Measurements from ENCODE around the gene PCDH15. TPM values are rescaled to one million over a fixed set of nuclear protein-coding genes. Genes with fewer than 3 reads are reported as not detected.

Gene PCDH15
- total RNA-seq, 1 experiment from 2014 or later = not detected

DNA sequence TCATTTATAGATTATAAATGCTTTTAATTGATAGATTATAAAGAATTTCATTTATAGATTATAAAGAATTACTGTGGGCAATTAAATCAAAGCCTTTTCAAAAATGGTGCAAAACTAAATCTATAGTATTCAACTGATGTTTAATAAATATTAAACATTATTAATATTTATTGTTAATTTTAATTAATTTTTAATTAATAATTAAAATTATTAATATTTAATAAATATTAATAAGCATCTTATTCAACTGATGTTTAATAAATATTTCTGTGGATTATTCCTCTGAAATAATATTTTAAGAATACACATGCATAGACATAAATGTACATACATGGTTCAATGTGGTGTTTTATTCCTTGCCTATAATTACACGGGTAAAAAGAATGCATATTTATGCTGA, 346.8 kb downstream of the PCDH15 start:
- POLR2A ChIA-PET (ENCODE audit: low non-redundant PET) = no interaction called here
- Histone ChIP-seq H3K27ac (ENCODE audit: low read depth, low read length, poor library complexity, severe bottlenecking) (no peak overlapping the region), H3K27me3 (replicated peaks; ENCODE audit: insufficient read depth, low read depth, low read length, poor library complexity) (no peaks in the 10 kb centered on the region), H3K4me3 (ENCODE audit: low read depth, low read length, poor library complexity, severe bottlenecking) (no peak overlapping the region), H3K4me1 (ENCODE audit: insufficient read depth, low read length, poor library complexity, severe bottlenecking) (no peaks in the 10 kb centered on the region), H3K9me3 (ENCODE audit: low read depth, low read length, poor library complexity, severe bottlenecking) (peaks cover 12% of the 10 kb centered on the region), H3K36me3 (ENCODE audit: insufficient read depth, low read length, poor library complexity, severe bottlenecking) (no peaks in the 10 kb centered on the region)
- DNase-seq (ENCODE audit: low spot score) = no peak
- TF ChIP-seq, protein P1, sequence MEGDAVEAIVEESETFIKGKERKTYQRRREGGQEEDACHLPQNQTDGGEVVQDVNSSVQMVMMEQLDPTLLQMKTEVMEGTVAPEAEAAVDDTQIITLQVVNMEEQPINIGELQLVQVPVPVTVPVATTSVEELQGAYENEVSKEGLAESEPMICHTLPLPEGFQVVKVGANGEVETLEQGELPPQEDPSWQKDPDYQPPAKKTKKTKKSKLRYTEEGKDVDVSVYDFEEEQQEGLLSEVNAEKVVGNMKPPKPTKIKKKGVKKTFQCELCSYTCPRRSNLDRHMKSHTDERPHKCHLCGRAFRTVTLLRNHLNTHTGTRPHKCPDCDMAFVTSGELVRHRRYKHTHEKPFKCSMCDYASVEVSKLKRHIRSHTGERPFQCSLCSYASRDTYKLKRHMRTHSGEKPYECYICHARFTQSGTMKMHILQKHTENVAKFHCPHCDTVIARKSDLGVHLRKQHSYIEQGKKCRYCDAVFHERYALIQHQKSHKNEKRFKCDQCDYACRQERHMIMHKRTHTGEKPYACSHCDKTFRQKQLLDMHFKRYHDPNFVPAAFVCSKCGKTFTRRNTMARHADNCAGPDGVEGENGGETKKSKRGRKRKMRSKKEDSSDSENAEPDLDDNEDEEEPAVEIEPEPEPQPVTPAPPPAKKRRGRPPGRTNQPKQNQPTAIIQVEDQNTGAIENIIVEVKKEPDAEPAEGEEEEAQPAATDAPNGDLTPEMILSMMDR (conservative IDR thresholded peaks at IDR 0.05; ENCODE audit: low read depth, low read length) = no peak
- no peak for TF ChIP-seq EZH2 (IDR thresholded peaks at IDR 0.05; ENCODE audit: borderline replicate concordance, low read depth, low read length, poor library complexity, severe bottlenecking)
- intact Hi-C loops (cut with micrococcal nuclease; ENCODE audit: unreplicated experiment) = no loop called here
- CTCF ChIA-PET = no interaction called here
- no TSS peak for BruUV-seq (replicated peaks)

DNA sequence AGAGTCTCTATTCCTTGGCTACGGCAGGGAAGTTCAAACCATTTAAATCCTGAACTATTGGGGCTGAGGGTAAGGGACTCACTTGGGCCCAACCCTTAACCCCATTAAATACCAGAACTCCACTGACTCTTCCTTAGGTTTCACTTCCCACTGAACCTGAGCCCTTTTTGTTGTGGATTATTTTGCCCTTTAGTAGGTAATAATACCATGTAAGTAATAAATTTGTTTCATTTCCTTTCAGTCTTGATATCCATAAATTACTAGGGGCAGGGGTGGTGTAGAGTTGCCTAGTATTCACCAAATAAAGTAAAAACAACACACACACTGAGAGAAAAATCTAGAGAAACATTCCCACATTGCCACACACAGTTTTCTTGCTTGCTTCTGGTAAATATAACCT, 352.0 kb downstream of the PCDH15 start:
- no TSS peak for BruUV-seq (replicated peaks)
- Histone ChIP-seq H3K27ac (ENCODE audit: low read depth, low read length, poor library complexity, severe bottlenecking) (no peak overlapping the region), H3K9me3 (ENCODE audit: low read depth, low read length, poor library complexity, severe bottlenecking) (peaks cover 4% of the 10 kb centered on the region), H3K36me3 (ENCODE audit: insufficient read depth, low read length, poor library complexity, severe bottlenecking) (no peaks in the 10 kb centered on the region), H3K4me3 (ENCODE audit: low read depth, low read length, poor library complexity, severe bottlenecking) (no peak overlapping the region), H3K4me1 (ENCODE audit: insufficient read depth, low read length, poor library complexity, severe bottlenecking) (no peaks in the 10 kb centered on the region), H3K27me3 (replicated peaks; ENCODE audit: insufficient read depth, low read depth, low read length, poor library complexity) (no peaks in the 10 kb centered on the region)
- CTCF ChIA-PET = no interaction called here
- TF ChIP-seq, protein P1 (conservative IDR thresholded peaks at IDR 0.05; ENCODE audit: low read depth, low read length) = no peak
- TF ChIP-seq EZH2 (IDR thresholded peaks at IDR 0.05; ENCODE audit: borderline replicate concordance, low read depth, low read length, poor library complexity, severe bottlenecking) = no peak
- no peak for DNase-seq (ENCODE audit: low spot score)
- intact Hi-C loops (cut with micrococcal nuclease; ENCODE audit: unreplicated experiment) = no loop called here
- POLR2A ChIA-PET (ENCODE audit: low non-redundant PET) = no interaction called here

DNA sequence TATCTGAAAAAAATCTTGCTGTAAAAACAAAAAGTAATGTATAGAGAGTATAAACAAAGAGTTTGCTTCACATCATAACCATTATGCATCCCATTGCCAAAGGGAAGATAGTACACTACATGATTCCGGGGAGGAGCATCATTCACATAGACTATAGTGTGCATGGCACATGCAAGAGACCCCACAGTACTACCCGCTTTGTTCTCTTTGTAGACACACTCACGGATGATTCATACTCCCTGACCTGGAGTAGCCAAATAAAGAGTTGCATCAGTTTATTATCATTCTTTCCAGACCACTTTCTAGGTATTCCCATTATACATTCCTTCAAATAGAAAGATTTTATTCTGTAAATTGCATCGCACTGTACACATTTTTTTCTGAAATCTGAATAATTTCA, 356.9 kb downstream of the PCDH15 start:
- no peak for DNase-seq (ENCODE audit: low spot score)
- Histone ChIP-seq H3K36me3 (ENCODE audit: insufficient read depth, low read length, poor library complexity, severe bottlenecking) (no peaks in the 10 kb centered on the region), H3K9me3 (ENCODE audit: low read depth, low read length, poor library complexity, severe bottlenecking) (peaks cover 4% of the 10 kb centered on the region), H3K27me3 (replicated peaks; ENCODE audit: insufficient read depth, low read depth, low read length, poor library complexity) (no peaks in the 10 kb centered on the region), H3K4me1 (ENCODE audit: insufficient read depth, low read length, poor library complexity, severe bottlenecking) (no peaks in the 10 kb centered on the region), H3K27ac (ENCODE audit: low read depth, low read length, poor library complexity, severe bottlenecking) (no peak overlapping the region), H3K4me3 (ENCODE audit: low read depth, low read length, poor library complexity, severe bottlenecking) (no peak overlapping the region)
- intact Hi-C loops (cut with micrococcal nuclease; ENCODE audit: unreplicated experiment) = no loop called here
- no TSS peak for BruUV-seq (replicated peaks)
- POLR2A ChIA-PET (ENCODE audit: low non-redundant PET) = no interaction called here
- CTCF ChIA-PET = no interaction called here
- TF ChIP-seq, protein P1 (conservative IDR thresholded peaks at IDR 0.05; ENCODE audit: low read depth, low read length) = no peak

Data from A673 (cell line).